Measurements from ENCODE around the gene LBH.

GRCh38 chr2:30219886-30220875 is 11.2 kb upstream of the LBH start:
- TF ChIP-seq POLR2AphosphoS5 (IDR thresholded peaks at IDR 0.05) (no peak), CTCF (IDR thresholded peaks at IDR 0.05) (no peak)

Measured in gastroesophageal sphincter (tissue), 3 donors.